HEK293 (cell line): ENCODE results near the gene STAC2.

Source experiments
- TCF7L2 ChIP-seq: IDR thresholded peaks from 2 replicates; pipeline ENCODE4 v1.6.1; 2011; ENCODE audit warnings: low read depth, mild to moderate bottlenecking, inconsistent platforms, low read length, moderate library complexity, borderline replicate concordance
- ZBTB1 ChIP-seq: fragments of 450-650 bp; formaldehyde crosslinking; IDR thresholded peaks from 2 replicates; pipeline ENCODE4 v1.5.1; 2016; ENCODE audit warnings: missing biosample characterization, missing genetic modification characterization
- ZBTB21 ChIP-seq: fragments of 450-650 bp; formaldehyde crosslinking; IDR thresholded peaks from 2 replicates; pipeline ENCODE4 v1.5.1; 2017; ENCODE audit warnings: missing biosample characterization, missing genetic modification characterization
- ZNF138 ChIP-seq: fragments of 450-650 bp; formaldehyde crosslinking; IDR thresholded peaks from 2 replicates; pipeline ENCODE4 v1.5.1; 2016; ENCODE audit warnings: missing biosample characterization, missing genetic modification characterization, borderline replicate concordance
- ZNF248 ChIP-seq: fragments of 450-650 bp; formaldehyde crosslinking; IDR thresholded peaks from 2 replicates; pipeline ENCODE4 v1.5.1; 2017; ENCODE audit warnings: missing biosample characterization, missing genetic modification characterization
- ZNF302 ChIP-seq: fragments of 450-650 bp; formaldehyde crosslinking; IDR thresholded peaks from 2 replicates; pipeline ENCODE4 v1.5.1; 2016; ENCODE audit warnings: missing biosample characterization, missing genetic modification characterization, low read depth
- ZNF37A ChIP-seq: fragments of 450-650 bp; IDR thresholded peaks from 2 replicates; pipeline ENCODE4 v1.5.1; 2018; ENCODE audit warnings: missing biosample characterization, missing genetic modification characterization
- TF ChIP-seq, protein P1 (sequence below): fragments of 450-650 bp; formaldehyde crosslinking; IDR thresholded peaks from 2 replicates; pipeline ENCODE4 v1.5.1; 2017; ENCODE audit warnings: missing biosample characterization, missing genetic modification characterization
- TF ChIP-seq, protein P2 (sequence below): fragments of 450-650 bp; formaldehyde crosslinking; IDR thresholded peaks from 2 replicates; pipeline ENCODE4 v1.5.1; 2016; ENCODE audit warnings: missing biosample characterization, missing genetic modification characterization
- TF ChIP-seq, protein P3 (sequence below): fragments of 450-650 bp; formaldehyde crosslinking; IDR thresholded peaks from 2 replicates; pipeline ENCODE4 v1.5.1; 2016; ENCODE audit warnings: missing biosample characterization, missing genetic modification characterization, low read depth
- TF ChIP-seq, protein P4 (sequence below): fragments of 450-650 bp; formaldehyde crosslinking; IDR thresholded peaks from 2 replicates; pipeline ENCODE4 v1.5.1; 2016; ENCODE audit warnings: missing biosample characterization, missing genetic modification characterization

DNA sequence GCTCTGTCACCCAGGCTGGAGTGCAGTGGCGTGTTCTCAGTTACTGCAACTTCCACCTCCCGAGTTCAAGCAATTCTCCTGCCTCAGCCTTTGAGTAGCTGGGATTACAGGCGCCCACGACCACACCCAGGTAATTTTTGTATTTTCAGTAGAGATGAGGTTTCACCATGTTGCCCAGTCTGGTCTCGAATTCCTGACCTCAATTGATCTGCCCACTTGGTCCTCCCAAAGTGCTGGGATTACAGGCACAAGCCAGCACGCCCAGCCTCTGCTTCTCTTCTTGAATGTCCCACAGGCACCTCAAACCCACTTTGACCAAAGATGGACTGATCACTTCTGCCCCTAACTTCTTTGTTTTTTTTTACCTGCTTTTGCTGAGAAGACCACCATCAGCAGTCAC, 55.2 kb downstream of the STAC2 start:
- TF ChIP-seq, protein P1, sequence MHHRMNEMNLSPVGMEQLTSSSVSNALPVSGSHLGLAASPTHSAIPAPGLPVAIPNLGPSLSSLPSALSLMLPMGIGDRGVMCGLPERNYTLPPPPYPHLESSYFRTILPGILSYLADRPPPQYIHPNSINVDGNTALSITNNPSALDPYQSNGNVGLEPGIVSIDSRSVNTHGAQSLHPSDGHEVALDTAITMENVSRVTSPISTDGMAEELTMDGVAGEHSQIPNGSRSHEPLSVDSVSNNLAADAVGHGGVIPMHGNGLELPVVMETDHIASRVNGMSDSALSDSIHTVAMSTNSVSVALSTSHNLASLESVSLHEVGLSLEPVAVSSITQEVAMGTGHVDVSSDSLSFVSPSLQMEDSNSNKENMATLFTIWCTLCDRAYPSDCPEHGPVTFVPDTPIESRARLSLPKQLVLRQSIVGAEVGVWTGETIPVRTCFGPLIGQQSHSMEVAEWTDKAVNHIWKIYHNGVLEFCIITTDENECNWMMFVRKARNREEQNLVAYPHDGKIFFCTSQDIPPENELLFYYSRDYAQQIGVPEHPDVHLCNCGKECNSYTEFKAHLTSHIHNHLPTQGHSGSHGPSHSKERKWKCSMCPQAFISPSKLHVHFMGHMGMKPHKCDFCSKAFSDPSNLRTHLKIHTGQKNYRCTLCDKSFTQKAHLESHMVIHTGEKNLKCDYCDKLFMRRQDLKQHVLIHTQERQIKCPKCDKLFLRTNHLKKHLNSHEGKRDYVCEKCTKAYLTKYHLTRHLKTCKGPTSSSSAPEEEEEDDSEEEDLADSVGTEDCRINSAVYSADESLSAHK, result no peak
- no peak for TF ChIP-seq ZBTB21 (tag by site-specific recombination)
- TF ChIP-seq, protein P2, sequence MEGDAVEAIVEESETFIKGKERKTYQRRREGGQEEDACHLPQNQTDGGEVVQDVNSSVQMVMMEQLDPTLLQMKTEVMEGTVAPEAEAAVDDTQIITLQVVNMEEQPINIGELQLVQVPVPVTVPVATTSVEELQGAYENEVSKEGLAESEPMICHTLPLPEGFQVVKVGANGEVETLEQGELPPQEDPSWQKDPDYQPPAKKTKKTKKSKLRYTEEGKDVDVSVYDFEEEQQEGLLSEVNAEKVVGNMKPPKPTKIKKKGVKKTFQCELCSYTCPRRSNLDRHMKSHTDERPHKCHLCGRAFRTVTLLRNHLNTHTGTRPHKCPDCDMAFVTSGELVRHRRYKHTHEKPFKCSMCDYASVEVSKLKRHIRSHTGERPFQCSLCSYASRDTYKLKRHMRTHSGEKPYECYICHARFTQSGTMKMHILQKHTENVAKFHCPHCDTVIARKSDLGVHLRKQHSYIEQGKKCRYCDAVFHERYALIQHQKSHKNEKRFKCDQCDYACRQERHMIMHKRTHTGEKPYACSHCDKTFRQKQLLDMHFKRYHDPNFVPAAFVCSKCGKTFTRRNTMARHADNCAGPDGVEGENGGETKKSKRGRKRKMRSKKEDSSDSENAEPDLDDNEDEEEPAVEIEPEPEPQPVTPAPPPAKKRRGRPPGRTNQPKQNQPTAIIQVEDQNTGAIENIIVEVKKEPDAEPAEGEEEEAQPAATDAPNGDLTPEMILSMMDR (tag by site-specific recombination), result no peak
- TF ChIP-seq, protein P3, sequence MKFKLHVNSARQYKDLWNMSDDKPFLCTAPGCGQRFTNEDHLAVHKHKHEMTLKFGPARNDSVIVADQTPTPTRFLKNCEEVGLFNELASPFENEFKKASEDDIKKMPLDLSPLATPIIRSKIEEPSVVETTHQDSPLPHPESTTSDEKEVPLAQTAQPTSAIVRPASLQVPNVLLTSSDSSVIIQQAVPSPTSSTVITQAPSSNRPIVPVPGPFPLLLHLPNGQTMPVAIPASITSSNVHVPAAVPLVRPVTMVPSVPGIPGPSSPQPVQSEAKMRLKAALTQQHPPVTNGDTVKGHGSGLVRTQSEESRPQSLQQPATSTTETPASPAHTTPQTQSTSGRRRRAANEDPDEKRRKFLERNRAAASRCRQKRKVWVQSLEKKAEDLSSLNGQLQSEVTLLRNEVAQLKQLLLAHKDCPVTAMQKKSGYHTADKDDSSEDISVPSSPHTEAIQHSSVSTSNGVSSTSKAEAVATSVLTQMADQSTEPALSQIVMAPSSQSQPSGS (tag by site-specific recombination), result no peak
- no peak for TF ChIP-seq TCF7L2
- TF ChIP-seq, protein P4, sequence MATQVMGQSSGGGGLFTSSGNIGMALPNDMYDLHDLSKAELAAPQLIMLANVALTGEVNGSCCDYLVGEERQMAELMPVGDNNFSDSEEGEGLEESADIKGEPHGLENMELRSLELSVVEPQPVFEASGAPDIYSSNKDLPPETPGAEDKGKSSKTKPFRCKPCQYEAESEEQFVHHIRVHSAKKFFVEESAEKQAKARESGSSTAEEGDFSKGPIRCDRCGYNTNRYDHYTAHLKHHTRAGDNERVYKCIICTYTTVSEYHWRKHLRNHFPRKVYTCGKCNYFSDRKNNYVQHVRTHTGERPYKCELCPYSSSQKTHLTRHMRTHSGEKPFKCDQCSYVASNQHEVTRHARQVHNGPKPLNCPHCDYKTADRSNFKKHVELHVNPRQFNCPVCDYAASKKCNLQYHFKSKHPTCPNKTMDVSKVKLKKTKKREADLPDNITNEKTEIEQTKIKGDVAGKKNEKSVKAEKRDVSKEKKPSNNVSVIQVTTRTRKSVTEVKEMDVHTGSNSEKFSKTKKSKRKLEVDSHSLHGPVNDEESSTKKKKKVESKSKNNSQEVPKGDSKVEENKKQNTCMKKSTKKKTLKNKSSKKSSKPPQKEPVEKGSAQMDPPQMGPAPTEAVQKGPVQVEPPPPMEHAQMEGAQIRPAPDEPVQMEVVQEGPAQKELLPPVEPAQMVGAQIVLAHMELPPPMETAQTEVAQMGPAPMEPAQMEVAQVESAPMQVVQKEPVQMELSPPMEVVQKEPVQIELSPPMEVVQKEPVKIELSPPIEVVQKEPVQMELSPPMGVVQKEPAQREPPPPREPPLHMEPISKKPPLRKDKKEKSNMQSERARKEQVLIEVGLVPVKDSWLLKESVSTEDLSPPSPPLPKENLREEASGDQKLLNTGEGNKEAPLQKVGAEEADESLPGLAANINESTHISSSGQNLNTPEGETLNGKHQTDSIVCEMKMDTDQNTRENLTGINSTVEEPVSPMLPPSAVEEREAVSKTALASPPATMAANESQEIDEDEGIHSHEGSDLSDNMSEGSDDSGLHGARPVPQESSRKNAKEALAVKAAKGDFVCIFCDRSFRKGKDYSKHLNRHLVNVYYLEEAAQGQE (tag by site-specific recombination), result no peak
- no peak for TF ChIP-seq ZBTB1 (tag by site-specific recombination)
- TF ChIP-seq ZNF248 (tag by site-specific recombination), result no peak
- TF ChIP-seq ZNF138 (tag by site-specific recombination), result no peak
- no peak for TF ChIP-seq ZNF37A (tag by site-specific recombination)
- no peak for TF ChIP-seq ZNF302 (tag by site-specific recombination)
